Measurements from ENCODE around the gene FBRS. TPM values are rescaled to one million over a fixed set of nuclear protein-coding genes. Genes with fewer than 3 reads are reported as not detected.

Gene FBRS
- total and polyA plus RNA-seq, 2 of the 13 experiments (the other 11 are each of a cell fraction or from before 2014, with no cell fraction given): 13.7 to 16.2 TPM

GRCh38 chr16:30609926-30610839 lies 48.0 kb upstream of the FBRS start, which contains the start of gene ZNF689 (continued):
- TF ChIP-seq RELA (CRISPR knock-in tag; IDR thresholded peaks at IDR 0.05) (no peak), HHEX (CRISPR knock-in tag; IDR thresholded peaks at IDR 0.05) (no peak), ZNF205 (CRISPR knock-in tag; IDR thresholded peaks at IDR 0.05) (peak; percentile 94), IRX3 (CRISPR knock-in tag; IDR thresholded peaks at IDR 0.05; ENCODE audit: borderline replicate concordance, low read depth) (no peak), SMAD3 (CRISPR knock-in tag; IDR thresholded peaks at IDR 0.05) (peak; percentile 83; the same call in 1 of the 2 replicates), RBM39 (IDR thresholded peaks at IDR 0.05; ENCODE audit: low read depth, low read length, poor library complexity, severe bottlenecking) (no peak), ZNF784 (CRISPR knock-in tag; IDR thresholded peaks at IDR 0.05; ENCODE audit: borderline replicate concordance) (peak; percentile 98), BCLAF1 (IDR thresholded peaks at IDR 0.05) (no peak), MLX (CRISPR knock-in tag; IDR thresholded peaks at IDR 0.05) (peak; percentile 74; the same call in 1 of the 2 replicates), ZBTB1 (CRISPR knock-in tag; IDR thresholded peaks at IDR 0.05; ENCODE audit: borderline replicate concordance) (peak; percentile 59; the same call in 1 of the 2 replicates), GTF2F1 (IDR thresholded peaks at IDR 0.05; ENCODE audit: low read length) (no peak), ZNF263 (CRISPR knock-in tag; IDR thresholded peaks at IDR 0.05) (peak; percentile 44; the same call in 1 of the 2 replicates), PPARG (CRISPR knock-in tag; conservative IDR thresholded peaks at IDR 0.05) (peak; percentile 80), EED (CRISPR knock-in tag; IDR thresholded peaks at IDR 0.05) (peak; percentile 77), ZNF691 (CRISPR knock-in tag; IDR thresholded peaks at IDR 0.05; ENCODE audit: borderline replicate concordance, low read depth) (peak; percentile 15; the same call in 1 of the 2 replicates), EP300 (IDR thresholded peaks at IDR 0.05; ENCODE audit: low read depth in 2 of 2, low read length in 2 of 2) (peak; percentile 26 to 33; a peak in 1 of 4 replicates), EP300 (CRISPR knock-in tag; IDR thresholded peaks at IDR 0.05; ENCODE audit: borderline replicate concordance) (peak; percentile 14; the same call in 1 of the 2 replicates), NONO (IDR thresholded peaks at IDR 0.05) (no peak), NONO (CRISPR knock-in tag; conservative IDR thresholded peaks at IDR 0.05) (peak; percentile 94), BATF2 (CRISPR knock-in tag; IDR thresholded peaks at IDR 0.05) (peak; percentile 95; the same call in 1 of the 2 replicates), HNRNPK (IDR thresholded peaks at IDR 0.05; ENCODE audit: low read depth, low read length, poor library complexity, severe bottlenecking) (no peak), ASH2L (IDR thresholded peaks at IDR 0.05; ENCODE audit: insufficient read length, low read depth, low read length) (peak; percentile 95), ZNF207 (IDR thresholded peaks at IDR 0.05; ENCODE audit: borderline replicate concordance) (no peak)
